Measurements from ENCODE around the gene CXADR.

GRCh38 chr21:17590430-17590829 lies 77.6 kb downstream of the CXADR start:
- TF ChIP-seq CTCF (IDR thresholded peaks at IDR 0.05): no peak
- TF ChIP-seq POLR2A (IDR thresholded peaks at IDR 0.05): no peak
- TF ChIP-seq POLR2AphosphoS5 (IDR thresholded peaks at IDR 0.05): no peak

Measured in breast epithelium (tissue), 3 donors.